Measurements from ENCODE around the gene LRCH4.
"Not testable (repeated sequence)": the region's sequence is repeated elsewhere in the genome, so short reads cannot be mapped to it uniquely, and the experiment has no call there.

The LRCH4 gene

GRCh38 chr7:100543586-100543985 lies 42.3 kb downstream of the LRCH4 start:
- DNase-seq: no peak

GRCh38 chr7:100541309-100541708 lies 44.6 kb downstream of the LRCH4 start:
- DNase-seq: not testable (repeated sequence)

- DNase-seq: no peak
These were observed 45.7 kb downstream of the LRCH4 start for GRCh38 chr7:100540073-100540723.

- no peak for DNase-seq
These were observed 46.4 kb downstream of the LRCH4 start for GRCh38 chr7:100539436-100540006.

- DNase-seq: peak; percentile 99
These were observed 47.1 kb downstream of the LRCH4 start, which contains the start of gene AGFG2 for GRCh38 chr7:100538654-100539435. TSS of gene AGFG2 (plus strand) at chr7:100539203. CDS start at chr7:100539347, 144 bp downstream.

- no peak for DNase-seq
These were observed 47.6 kb downstream of the LRCH4 start for GRCh38 chr7:100538348-100538653.

- DNase-seq: not testable (repeated sequence)
These were observed 49.2 kb downstream of the LRCH4 start for GRCh38 chr7:100536695-100537094.

- DNase-seq: not testable (repeated sequence)
These were observed 49.9 kb downstream of the LRCH4 start for GRCh38 chr7:100535982-100536381.

- DNase-seq: no peak
These were observed 53.5 kb downstream of the LRCH4 start for GRCh38 chr7:100532165-100533022.

- DNase-seq: not testable (repeated sequence)
These were observed 57.6 kb downstream of the LRCH4 start for GRCh38 chr7:100528108-100528866.
